DND-41 (cell line): Measurements from ENCODE around the gene OR2J3.
"Not testable (repeated sequence)": the region's sequence is repeated elsewhere in the genome, so short reads cannot be mapped to it uniquely, and the experiment has no call there.

ENCODE experiments used
- CTCF ChIP-seq: IDR thresholded peaks from 2 replicates; pipeline ENCODE4 v1.5.1; 2012; ENCODE audit warnings: borderline replicate concordance, low read length, moderate library complexity, mild to moderate bottlenecking; ENCODE audit not compliant: poor library complexity, severe bottlenecking; ENCODE audit errors: extremely low read depth
- EZH2 ChIP-seq: IDR thresholded peaks from 3 replicates; pipeline ENCODE4 v1.6.1; 2012; ENCODE audit warnings: borderline replicate concordance, low read depth, mild to moderate bottlenecking, moderate library complexity, low read length, inconsistent platforms; ENCODE audit not compliant: severe bottlenecking

- TF ChIP-seq EZH2, CTCF: not testable (repeated sequence)
These were observed 52.1 kb downstream of the OR2J3 start for GRCh38 chr6:29159922-29160321.
